ENCODE results near the gene KIRREL3. TPM values are rescaled to one million over a fixed set of nuclear protein-coding genes. Genes with fewer than 3 reads are reported as not detected.

KIRREL3 gene
- total and polyA plus RNA-seq, 9 of the 15 experiments (the other 6 are each of a cell fraction or from before 2014, with no cell fraction given), result 0.04 to 0.10 TPM; not detected in 7

DNA sequence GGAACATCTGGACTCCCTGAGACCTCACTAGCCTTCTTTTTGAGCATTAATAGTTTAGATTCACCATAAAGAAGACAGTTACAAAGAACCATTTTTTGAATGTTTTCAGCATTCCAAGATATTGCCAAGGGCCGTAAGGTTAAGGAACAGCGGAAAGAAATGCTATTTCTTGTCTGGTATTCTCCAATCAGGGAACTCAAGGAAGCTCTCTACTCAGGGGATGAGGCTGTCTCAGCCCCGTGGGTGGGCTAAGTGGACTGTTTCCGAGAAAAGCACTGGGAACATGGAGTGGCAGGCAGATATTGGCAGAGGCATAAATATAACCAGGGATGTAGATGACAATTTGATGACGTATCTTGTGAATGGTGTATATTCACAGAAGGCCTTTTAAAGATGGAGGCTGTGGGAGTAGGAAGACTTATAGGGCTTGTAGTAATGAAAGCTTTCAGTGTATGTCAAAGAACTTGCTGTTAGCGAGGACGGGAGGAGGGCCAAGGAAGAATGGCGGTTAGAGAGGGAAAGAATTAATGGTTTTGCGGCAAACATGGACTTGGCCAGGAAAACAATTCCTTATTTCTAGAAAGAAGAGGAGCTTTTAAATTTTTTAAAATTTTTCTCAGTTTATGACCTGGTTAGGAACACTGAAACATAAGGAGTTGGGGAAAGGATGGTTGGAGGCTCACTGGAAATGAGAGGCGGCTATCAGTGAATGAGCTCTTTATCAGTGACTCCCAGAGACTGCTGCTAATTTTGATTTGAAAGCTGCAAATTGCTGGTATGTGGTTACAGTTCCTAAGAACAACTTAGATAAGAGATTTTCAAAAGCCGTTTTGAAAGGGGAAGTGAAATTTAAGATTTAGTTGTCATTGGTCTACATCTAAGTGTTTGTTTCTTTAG lies 580.5 kb downstream of the KIRREL3 start (continued):
- TF ChIP-seq, protein P1, sequence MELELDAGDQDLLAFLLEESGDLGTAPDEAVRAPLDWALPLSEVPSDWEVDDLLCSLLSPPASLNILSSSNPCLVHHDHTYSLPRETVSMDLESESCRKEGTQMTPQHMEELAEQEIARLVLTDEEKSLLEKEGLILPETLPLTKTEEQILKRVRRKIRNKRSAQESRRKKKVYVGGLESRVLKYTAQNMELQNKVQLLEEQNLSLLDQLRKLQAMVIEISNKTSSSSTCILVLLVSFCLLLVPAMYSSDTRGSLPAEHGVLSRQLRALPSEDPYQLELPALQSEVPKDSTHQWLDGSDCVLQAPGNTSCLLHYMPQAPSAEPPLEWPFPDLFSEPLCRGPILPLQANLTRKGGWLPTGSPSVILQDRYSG (tag; conservative IDR thresholded peaks at IDR 0.05; ENCODE audit: low read depth), result 0 out of 2 replicates have a peak, but pooled peaks have one; percentile 59
- TF ChIP-seq SIN3A (IDR thresholded peaks at IDR 0.05; ENCODE audit: borderline replicate concordance in 2 of 2, control insufficient read depth in 1 of 2, low read depth in 2 of 2, low read length in 2 of 2), result no peak
- TF ChIP-seq, protein P2, sequence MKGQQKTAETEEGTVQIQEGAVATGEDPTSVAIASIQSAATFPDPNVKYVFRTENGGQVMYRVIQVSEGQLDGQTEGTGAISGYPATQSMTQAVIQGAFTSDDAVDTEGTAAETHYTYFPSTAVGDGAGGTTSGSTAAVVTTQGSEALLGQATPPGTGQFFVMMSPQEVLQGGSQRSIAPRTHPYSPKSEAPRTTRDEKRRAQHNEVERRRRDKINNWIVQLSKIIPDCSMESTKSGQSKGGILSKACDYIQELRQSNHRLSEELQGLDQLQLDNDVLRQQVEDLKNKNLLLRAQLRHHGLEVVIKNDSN (CRISPR knock-in tag; IDR thresholded peaks at IDR 0.05), result no peak
- TF ChIP-seq DMBX1 (CRISPR knock-in tag; IDR thresholded peaks at IDR 0.05; ENCODE audit: borderline replicate concordance), result peak; percentile 95
- TF ChIP-seq ZBTB17 (CRISPR knock-in tag; IDR thresholded peaks at IDR 0.05), result no peak
- TF ChIP-seq ZNF282 (CRISPR knock-in tag; IDR thresholded peaks at IDR 0.05), result no peak
- TF ChIP-seq CXXC5 (CRISPR knock-in tag; IDR thresholded peaks at IDR 0.05), result peak; percentile 87
- no peak for TF ChIP-seq KDM5B (IDR thresholded peaks at IDR 0.05; ENCODE audit: insufficient replicate concordance, low read depth, low read length)
- TF ChIP-seq, protein P3, sequence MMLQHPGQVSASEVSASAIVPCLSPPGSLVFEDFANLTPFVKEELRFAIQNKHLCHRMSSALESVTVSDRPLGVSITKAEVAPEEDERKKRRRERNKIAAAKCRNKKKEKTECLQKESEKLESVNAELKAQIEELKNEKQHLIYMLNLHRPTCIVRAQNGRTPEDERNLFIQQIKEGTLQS (IDR thresholded peaks at IDR 0.05), result peak; percentile 55; the same call in 1 of the 2 replicates
- TF ChIP-seq, protein P3 (CRISPR knock-in tag; conservative IDR thresholded peaks at IDR 0.05), result no peak
- peak; percentile 97 for TF ChIP-seq SPI1 (IDR thresholded peaks at IDR 0.05; ENCODE audit: borderline replicate concordance, low read depth, low read length)
- TF ChIP-seq, protein P4, sequence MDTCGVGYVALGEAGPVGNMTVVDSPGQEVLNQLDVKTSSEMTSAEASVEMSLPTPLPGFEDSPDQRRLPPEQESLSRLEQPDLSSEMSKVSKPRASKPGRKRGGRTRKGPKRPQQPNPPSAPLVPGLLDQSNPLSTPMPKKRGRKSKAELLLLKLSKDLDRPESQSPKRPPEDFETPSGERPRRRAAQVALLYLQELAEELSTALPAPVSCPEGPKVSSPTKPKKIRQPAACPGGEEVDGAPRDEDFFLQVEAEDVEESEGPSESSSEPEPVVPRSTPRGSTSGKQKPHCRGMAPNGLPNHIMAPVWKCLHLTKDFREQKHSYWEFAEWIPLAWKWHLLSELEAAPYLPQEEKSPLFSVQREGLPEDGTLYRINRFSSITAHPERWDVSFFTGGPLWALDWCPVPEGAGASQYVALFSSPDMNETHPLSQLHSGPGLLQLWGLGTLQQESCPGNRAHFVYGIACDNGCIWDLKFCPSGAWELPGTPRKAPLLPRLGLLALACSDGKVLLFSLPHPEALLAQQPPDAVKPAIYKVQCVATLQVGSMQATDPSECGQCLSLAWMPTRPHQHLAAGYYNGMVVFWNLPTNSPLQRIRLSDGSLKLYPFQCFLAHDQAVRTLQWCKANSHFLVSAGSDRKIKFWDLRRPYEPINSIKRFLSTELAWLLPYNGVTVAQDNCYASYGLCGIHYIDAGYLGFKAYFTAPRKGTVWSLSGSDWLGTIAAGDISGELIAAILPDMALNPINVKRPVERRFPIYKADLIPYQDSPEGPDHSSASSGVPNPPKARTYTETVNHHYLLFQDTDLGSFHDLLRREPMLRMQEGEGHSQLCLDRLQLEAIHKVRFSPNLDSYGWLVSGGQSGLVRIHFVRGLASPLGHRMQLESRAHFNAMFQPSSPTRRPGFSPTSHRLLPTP (IDR thresholded peaks at IDR 0.05; ENCODE audit: borderline replicate concordance, extremely low read depth, insufficient read length), result no peak
- TF ChIP-seq XRCC3 (IDR thresholded peaks at IDR 0.05), result no peak
- no peak for TF ChIP-seq ZNF668 (CRISPR knock-in tag; IDR thresholded peaks at IDR 0.05)
- peak; percentile 56; the same call in 1 of the 2 replicates for TF ChIP-seq JUND (IDR thresholded peaks at IDR 0.05; ENCODE audit: borderline replicate concordance, low read depth, low read length)
- peak; percentile 21; the same call in 1 of the 3 replicates for TF ChIP-seq JUND (tag; IDR thresholded peaks at IDR 0.05; ENCODE audit: borderline replicate concordance, low read depth, low read length)
- TF ChIP-seq BHLHE40 (IDR thresholded peaks at IDR 0.05; ENCODE audit: low read length), result peak; percentile 63; the same call in 1 of the 2 replicates
- no peak for TF ChIP-seq CBFB (CRISPR knock-in tag; IDR thresholded peaks at IDR 0.05)
- no peak for TF ChIP-seq TGIF2 (CRISPR knock-in tag; IDR thresholded peaks at IDR 0.05)
- peak; percentile 87; the same call in 1 of the 2 replicates for TF ChIP-seq ESRRA (IDR thresholded peaks at IDR 0.05; ENCODE audit: borderline replicate concordance, low read depth)
- TF ChIP-seq RBM17 (IDR thresholded peaks at IDR 0.05; ENCODE audit: borderline replicate concordance, low read depth, low read length), result no peak

Measured in K562 (cell line).